ENCODE measurements around the gene YWHAG.
"Not testable (repeated sequence)": the region's sequence is repeated elsewhere in the genome, so short reads cannot be mapped to it uniquely, and the experiment has no call there.

YWHAG gene

GRCh38 chr7:76336094-76336493 is 22.7 kb downstream of the YWHAG start:
- no peak overlapping the region for H2AFZ ChIP-seq (ENCODE audit: low read depth, low read length)
- no peaks in the 10 kb centered on the region for H3K27me3 ChIP-seq (ENCODE audit: insufficient read depth, low read length)
- H3K9me3 ChIP-seq (ENCODE audit: low read length): no peaks in the 10 kb centered on the region
- no peak overlapping the region for H3K4me3 ChIP-seq (ENCODE audit: low read length)
- H3K4me1 ChIP-seq (ENCODE audit: insufficient read depth, low read length): no peaks in the 10 kb centered on the region
- peaks cover 67% of the 10 kb centered on the region for H3K36me3 ChIP-seq (ENCODE audit: insufficient read depth, low read length)

- peaks cover 68% of the 10 kb centered on the region for H3K36me3 ChIP-seq (ENCODE audit: insufficient read depth, low read length)
- H2AFZ ChIP-seq (ENCODE audit: low read depth, low read length); H3K9me3 ChIP-seq (ENCODE audit: low read length); H3K4me3 ChIP-seq (ENCODE audit: low read length); H3K27me3 ChIP-seq (ENCODE audit: insufficient read depth, low read length); H3K4me1 ChIP-seq (ENCODE audit: insufficient read depth, low read length): not testable (repeated sequence)
Measured at GRCh38 chr7:76335417-76335816, 23.4 kb downstream of the YWHAG start.

GRCh38 chr7:76334320-76334967 is 24.3 kb downstream of the YWHAG start:
- Histone ChIP-seq H2AFZ (ENCODE audit: low read depth, low read length) (no peak overlapping the region), H3K36me3 (ENCODE audit: insufficient read depth, low read length) (peaks cover 70% of the 10 kb centered on the region)

GRCh38 chr7:76333511-76334101 is 25.2 kb downstream of the YWHAG start:
- H3K9me3 ChIP-seq (ENCODE audit: low read length): no peaks in the 10 kb centered on the region
- H3K27me3 ChIP-seq (ENCODE audit: insufficient read depth, low read length): no peaks in the 10 kb centered on the region
- H3K4me1 ChIP-seq (ENCODE audit: insufficient read depth, low read length): no peaks in the 10 kb centered on the region
- H3K36me3 ChIP-seq (ENCODE audit: insufficient read depth, low read length): peaks cover 72% of the 10 kb centered on the region
- no peak overlapping the region for H3K4me3 ChIP-seq (ENCODE audit: low read length)
- H2AFZ ChIP-seq (ENCODE audit: low read depth, low read length): no peak overlapping the region

More at GRCh38 chr7:76334320-76334967, 24.3 kb downstream of the YWHAG start:
- Histone ChIP-seq H3K9me3 (ENCODE audit: low read length) (no peaks in the 10 kb centered on the region), H3K4me1 (ENCODE audit: insufficient read depth, low read length) (no peaks in the 10 kb centered on the region), H3K27me3 (ENCODE audit: insufficient read depth, low read length) (no peaks in the 10 kb centered on the region), H3K4me3 (ENCODE audit: low read length) (no peak overlapping the region)

GRCh38 chr7:76332078-76332477 is 26.7 kb downstream of the YWHAG start:
- Histone ChIP-seq H3K4me1 (ENCODE audit: insufficient read depth, low read length) (no peaks in the 10 kb centered on the region), H2AFZ (ENCODE audit: low read depth, low read length) (no peak overlapping the region), H3K36me3 (ENCODE audit: insufficient read depth, low read length) (peaks cover 77% of the 10 kb centered on the region), H3K27me3 (ENCODE audit: insufficient read depth, low read length) (no peaks in the 10 kb centered on the region), H3K4me3 (ENCODE audit: low read length) (no peak overlapping the region), H3K9me3 (ENCODE audit: low read length) (no peaks in the 10 kb centered on the region)

GRCh38 chr7:76330673-76331072 is 28.1 kb downstream of the YWHAG start:
- peaks cover 71% of the 10 kb centered on the region for H3K36me3 ChIP-seq (ENCODE audit: insufficient read depth, low read length)
- no peaks in the 10 kb centered on the region for H3K27me3 ChIP-seq (ENCODE audit: insufficient read depth, low read length)
- H2AFZ ChIP-seq (ENCODE audit: low read depth, low read length): no peak overlapping the region
- no peaks in the 10 kb centered on the region for H3K4me1 ChIP-seq (ENCODE audit: insufficient read depth, low read length)
- H3K4me3 ChIP-seq (ENCODE audit: low read length): no peak overlapping the region
- H3K9me3 ChIP-seq (ENCODE audit: low read length): no peaks in the 10 kb centered on the region

- Histone ChIP-seq H2AFZ (ENCODE audit: low read depth, low read length) (no peak overlapping the region), H3K4me1 (ENCODE audit: insufficient read depth, low read length) (no peaks in the 10 kb centered on the region), H3K27me3 (ENCODE audit: insufficient read depth, low read length) (no peaks in the 10 kb centered on the region), H3K9me3 (ENCODE audit: low read length) (no peaks in the 10 kb centered on the region), H3K36me3 (ENCODE audit: insufficient read depth, low read length) (peaks cover 67% of the 10 kb centered on the region), H3K4me3 (ENCODE audit: low read length) (no peak overlapping the region)
Measured at GRCh38 chr7:76330261-76330660, 28.5 kb downstream of the YWHAG start.

- H3K4me3 ChIP-seq (ENCODE audit: low read length): no peak overlapping the region
- H2AFZ ChIP-seq (ENCODE audit: low read depth, low read length): no peak overlapping the region
- H3K9me3 ChIP-seq (ENCODE audit: low read length): no peaks in the 10 kb centered on the region
- H3K27me3 ChIP-seq (ENCODE audit: insufficient read depth, low read length): no peaks in the 10 kb centered on the region
- H3K4me1 ChIP-seq (ENCODE audit: insufficient read depth, low read length): no peaks in the 10 kb centered on the region
- peaks cover 70% of the 10 kb centered on the region for H3K36me3 ChIP-seq (ENCODE audit: insufficient read depth, low read length)
Measured at GRCh38 chr7:76329479-76329878, 29.3 kb downstream of the YWHAG start.

- no peak overlapping the region for H3K4me3 ChIP-seq (ENCODE audit: low read length)
- H3K36me3 ChIP-seq (ENCODE audit: insufficient read depth, low read length): peaks cover 65% of the 10 kb centered on the region
- H3K27me3 ChIP-seq (ENCODE audit: insufficient read depth, low read length): no peaks in the 10 kb centered on the region
- H3K4me1 ChIP-seq (ENCODE audit: insufficient read depth, low read length): no peaks in the 10 kb centered on the region
- no peaks in the 10 kb centered on the region for H3K9me3 ChIP-seq (ENCODE audit: low read length)
- H2AFZ ChIP-seq (ENCODE audit: low read depth, low read length): no peak overlapping the region
Measured at GRCh38 chr7:76328389-76328788, 30.4 kb downstream of the YWHAG start.

- Histone ChIP-seq H3K9me3 (ENCODE audit: low read length) (no peaks in the 10 kb centered on the region), H3K27me3 (ENCODE audit: insufficient read depth, low read length) (no peaks in the 10 kb centered on the region), H2AFZ (ENCODE audit: low read depth, low read length) (no peak overlapping the region), H3K4me1 (ENCODE audit: insufficient read depth, low read length) (no peaks in the 10 kb centered on the region), H3K4me3 (ENCODE audit: low read length) (no peak overlapping the region), H3K36me3 (ENCODE audit: insufficient read depth, low read length) (peaks cover 65% of the 10 kb centered on the region)
Measured at GRCh38 chr7:76327610-76328009, 31.2 kb downstream of the YWHAG start.

- peaks cover 59% of the 10 kb centered on the region for H3K36me3 ChIP-seq (ENCODE audit: insufficient read depth, low read length)
Measured at GRCh38 chr7:76326646-76327233, 32.1 kb downstream of the YWHAG start.

GRCh38 chr7:76325811-76326210 is 33.0 kb downstream of the YWHAG start:
- Histone ChIP-seq H3K27me3 (ENCODE audit: insufficient read depth, low read length) (no peaks in the 10 kb centered on the region), H2AFZ (ENCODE audit: low read depth, low read length) (no peak overlapping the region), H3K4me3 (ENCODE audit: low read length) (no peak overlapping the region), H3K4me1 (ENCODE audit: insufficient read depth, low read length) (no peaks in the 10 kb centered on the region), H3K36me3 (ENCODE audit: insufficient read depth, low read length) (peaks cover 55% of the 10 kb centered on the region), H3K9me3 (ENCODE audit: low read length) (no peaks in the 10 kb centered on the region)

More at GRCh38 chr7:76326646-76327233, 32.1 kb downstream of the YWHAG start:
- H3K9me3 ChIP-seq (ENCODE audit: low read length): no peaks in the 10 kb centered on the region
- no peak overlapping the region for H3K4me3 ChIP-seq (ENCODE audit: low read length)
- no peak overlapping the region for H2AFZ ChIP-seq (ENCODE audit: low read depth, low read length)
- no peaks in the 10 kb centered on the region for H3K27me3 ChIP-seq (ENCODE audit: insufficient read depth, low read length)
- no peaks in the 10 kb centered on the region for H3K4me1 ChIP-seq (ENCODE audit: insufficient read depth, low read length)

- H3K9me3 ChIP-seq (ENCODE audit: low read length): no peaks in the 10 kb centered on the region
- H3K4me3 ChIP-seq (ENCODE audit: low read length): no peak overlapping the region
- no peak overlapping the region for H2AFZ ChIP-seq (ENCODE audit: low read depth, low read length)
- peaks cover 48% of the 10 kb centered on the region for H3K36me3 ChIP-seq (ENCODE audit: insufficient read depth, low read length)
- no peaks in the 10 kb centered on the region for H3K4me1 ChIP-seq (ENCODE audit: insufficient read depth, low read length)
- no peaks in the 10 kb centered on the region for H3K27me3 ChIP-seq (ENCODE audit: insufficient read depth, low read length)
Measured at GRCh38 chr7:76325092-76325491, 33.7 kb downstream of the YWHAG start.
